Non-pigmented ciliary epithelial cell (primary cell): Measurements from ENCODE around the gene NUP50.
A peak's percentile ranks its signal among the peaks of the same experiment; 100 is the strongest.

Source experiments
- DNase-seq: peaks from one replicate; pipeline ENCODE4 v3.0.0-alpha.2; 2010; ENCODE audit warnings: low read depth

The NUP50 gene, protein sequence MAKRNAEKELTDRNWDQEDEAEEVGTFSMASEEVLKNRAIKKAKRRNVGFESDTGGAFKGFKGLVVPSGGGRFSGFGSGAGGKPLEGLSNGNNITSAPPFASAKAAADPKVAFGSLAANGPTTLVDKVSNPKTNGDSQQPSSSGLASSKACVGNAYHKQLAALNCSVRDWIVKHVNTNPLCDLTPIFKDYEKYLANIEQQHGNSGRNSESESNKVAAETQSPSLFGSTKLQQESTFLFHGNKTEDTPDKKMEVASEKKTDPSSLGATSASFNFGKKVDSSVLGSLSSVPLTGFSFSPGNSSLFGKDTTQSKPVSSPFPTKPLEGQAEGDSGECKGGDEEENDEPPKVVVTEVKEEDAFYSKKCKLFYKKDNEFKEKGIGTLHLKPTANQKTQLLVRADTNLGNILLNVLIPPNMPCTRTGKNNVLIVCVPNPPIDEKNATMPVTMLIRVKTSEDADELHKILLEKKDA

DNA sequence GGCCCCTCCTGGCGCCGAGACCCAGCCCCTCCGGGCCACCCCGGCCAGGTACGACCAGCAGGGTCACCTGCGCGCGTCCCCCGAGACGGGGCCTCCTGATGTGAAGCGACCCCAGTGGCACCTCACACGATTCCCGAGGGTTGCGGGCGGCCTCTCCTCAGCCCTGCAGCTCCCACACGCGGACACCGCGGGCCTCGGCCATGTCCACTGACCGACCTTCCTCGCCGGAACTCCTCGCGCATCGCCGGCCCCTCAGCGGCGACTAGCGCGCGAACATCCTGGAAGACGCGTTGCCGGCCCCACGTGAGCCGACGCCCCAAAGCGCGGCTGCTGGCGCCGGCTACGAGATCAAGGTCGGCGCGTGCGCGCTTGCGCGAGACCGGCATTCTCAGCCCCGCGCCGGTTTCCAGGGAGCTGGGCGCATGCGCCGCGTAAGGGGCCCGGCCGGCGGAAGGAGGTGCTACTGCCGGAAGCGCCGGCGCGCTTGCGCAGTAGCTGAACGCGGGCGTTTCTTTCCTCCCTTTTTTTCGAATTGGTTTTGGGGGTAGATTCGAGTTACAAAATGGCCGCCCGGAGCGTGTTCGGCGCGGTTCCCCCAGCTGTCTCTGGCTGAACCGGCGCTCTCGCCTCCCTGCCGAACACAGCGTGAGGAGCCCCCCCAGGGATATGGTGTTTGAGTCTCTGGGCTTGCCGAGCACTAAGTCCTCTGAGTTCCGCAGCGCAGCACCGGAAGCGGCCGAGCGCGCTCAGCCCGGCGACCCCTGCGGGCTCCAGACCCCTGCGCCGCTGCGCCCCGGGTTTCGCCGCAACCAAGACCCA, at the start of gene NUP50:
TSS of gene NUP50 (plus strand) at position 475 of the 819 bp plus-strand sequence. CDS start 4,253 bp downstream, outside the sequence.
- DNase-seq, result peak; percentile 70

DNA sequence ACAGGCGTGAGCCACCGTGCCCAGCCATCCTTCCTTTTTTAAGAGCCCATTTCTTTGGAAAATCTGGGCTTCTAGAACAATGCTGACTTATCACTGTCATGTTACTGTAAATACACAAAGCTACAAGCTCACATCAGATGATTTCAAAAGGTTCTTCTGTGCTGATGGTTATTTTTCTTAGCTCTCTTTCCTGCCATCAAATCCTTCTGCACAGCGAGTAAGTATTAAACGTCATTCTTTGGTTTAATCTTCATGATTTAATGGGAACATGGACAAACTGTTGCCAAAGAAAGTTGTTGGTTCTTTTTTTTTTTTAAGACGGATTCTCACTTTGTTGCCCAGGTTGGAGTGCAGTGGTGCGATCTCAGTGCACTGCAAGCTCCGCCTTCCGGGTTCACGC, 43.3 kb upstream of the NUP50 start:
- no peak for DNase-seq

DNA sequence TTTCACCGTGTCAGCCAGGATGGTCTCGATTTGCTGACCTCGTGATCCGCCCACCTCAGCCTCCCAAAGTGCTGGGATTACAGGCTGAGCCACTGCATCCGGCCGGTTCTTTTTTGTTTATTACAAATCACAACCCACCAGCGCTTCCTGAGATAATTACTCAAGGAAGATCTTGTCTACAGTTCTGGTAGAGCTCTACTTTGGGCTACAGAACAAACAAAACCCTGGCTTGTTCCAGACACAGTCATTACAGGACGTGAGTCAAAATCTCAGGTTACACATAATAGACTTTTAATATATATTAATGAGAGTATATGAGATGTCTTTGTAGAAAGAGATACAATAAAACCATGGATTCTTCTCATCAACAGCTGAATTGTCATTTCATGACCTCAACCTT, 42.8 kb upstream of the NUP50 start:
- no peak for DNase-seq

DNA sequence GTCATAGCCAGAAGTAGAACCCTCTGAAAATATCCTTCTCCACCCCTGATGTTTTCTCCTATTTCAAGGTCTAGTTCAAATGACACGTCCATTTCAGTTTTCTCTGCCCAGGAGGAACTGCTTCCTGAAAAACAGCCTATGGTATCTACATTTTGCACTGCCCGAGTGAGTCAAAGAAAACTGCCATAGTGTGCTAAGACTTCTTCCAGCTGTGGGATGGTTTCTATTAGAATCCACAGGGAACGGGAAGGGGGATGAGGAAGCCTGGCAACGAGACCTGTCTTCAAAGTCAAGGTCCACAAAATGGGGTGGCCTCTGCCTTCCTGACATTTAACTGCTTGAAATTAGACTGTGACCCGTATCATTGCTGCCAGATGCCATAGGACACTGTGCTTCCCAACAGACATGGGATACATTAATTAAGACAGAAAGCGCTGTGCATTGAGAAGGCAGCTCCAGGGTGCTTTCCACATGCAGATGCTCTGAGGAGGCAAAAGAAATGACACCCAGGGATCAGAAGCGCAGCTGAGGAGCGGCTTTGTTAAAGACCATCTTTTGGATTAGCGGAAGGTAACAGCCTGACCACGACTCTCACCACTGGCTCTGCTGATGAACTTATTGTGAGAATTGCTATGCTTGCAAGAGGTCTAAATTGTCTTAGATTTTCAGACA, 39.4 kb upstream of the NUP50 start:
- no peak for DNase-seq

DNA sequence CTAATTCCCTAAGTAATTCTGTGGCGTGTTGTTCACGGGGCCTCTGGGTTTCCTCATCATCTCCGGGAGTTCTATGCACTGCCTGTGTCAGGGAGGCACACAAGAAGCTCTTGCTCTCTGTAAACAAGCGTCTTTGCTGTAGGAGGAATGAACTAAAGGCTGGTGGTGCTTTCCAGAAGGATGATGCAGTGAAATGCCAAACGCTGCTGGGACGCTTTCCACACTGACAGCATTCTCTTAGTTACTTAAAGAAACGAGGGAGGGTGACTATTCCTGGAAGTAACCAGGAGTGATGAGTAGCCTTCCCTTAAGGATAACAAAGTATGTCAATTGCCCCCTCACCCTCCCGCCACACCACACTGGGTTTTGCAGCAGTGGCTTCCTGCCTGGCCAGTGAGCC, 38.5 kb upstream of the NUP50 start:
- DNase-seq, result peak; percentile 13

DNA sequence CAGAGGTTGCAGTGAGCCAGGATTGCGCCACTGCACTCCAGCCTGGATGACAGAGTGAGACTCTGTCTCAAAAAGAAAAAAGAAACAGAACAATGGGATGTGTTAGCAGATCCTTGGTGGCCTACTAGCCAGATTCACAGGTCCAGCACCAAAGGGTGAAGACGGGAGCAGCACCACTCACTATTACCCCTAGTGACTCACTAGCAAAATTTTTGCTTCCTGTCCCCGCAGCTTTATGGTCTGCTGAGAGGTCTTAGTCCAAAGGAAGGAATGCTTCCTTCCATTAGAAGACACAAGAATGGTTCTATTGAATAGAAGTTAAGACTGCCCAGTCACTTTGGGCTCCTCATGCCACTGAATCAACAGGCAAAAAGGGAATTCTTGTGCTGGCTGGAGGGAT, 35.9 kb upstream of the NUP50 start:
- DNase-seq, result no peak

DNA sequence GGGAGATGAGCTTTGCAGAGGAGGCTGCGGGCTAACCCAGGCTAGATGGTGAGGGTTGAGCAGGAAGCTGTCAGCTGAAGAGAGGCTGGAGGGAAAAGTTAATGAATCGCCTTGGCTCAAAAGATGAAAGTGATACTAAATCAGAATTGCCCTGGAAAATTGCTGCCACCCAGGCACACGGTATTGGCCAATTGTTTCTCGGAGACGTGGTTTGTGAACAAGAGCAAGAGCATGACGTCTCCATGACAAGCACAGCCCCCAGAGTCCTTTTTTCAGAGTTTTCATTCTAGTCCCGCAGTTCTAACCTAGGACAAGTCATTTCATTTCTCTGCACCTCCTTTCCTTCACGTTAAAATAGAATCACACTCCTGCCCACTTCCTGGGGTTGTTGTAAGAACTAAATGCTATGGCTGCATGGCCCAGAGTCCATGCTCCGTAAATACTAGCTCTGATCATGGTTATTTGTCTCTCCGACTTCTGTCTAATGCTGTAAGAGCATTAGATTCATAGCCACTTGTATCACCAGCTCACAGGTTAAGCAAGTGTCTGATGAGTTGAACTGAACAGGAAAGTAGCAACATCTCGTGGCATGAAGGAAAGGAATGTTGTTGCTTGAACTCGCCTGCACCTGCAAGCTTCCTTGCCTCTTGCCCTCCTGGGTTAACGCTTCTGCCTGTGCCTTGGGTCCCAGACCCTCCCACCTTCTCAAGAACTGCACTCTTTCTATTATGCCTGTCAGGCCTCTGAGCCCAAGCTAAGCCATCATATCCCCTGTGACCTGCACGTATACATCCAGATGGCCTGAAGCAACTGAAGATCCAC, 33.8 kb upstream of the NUP50 start:
- DNase-seq, result no peak

DNA sequence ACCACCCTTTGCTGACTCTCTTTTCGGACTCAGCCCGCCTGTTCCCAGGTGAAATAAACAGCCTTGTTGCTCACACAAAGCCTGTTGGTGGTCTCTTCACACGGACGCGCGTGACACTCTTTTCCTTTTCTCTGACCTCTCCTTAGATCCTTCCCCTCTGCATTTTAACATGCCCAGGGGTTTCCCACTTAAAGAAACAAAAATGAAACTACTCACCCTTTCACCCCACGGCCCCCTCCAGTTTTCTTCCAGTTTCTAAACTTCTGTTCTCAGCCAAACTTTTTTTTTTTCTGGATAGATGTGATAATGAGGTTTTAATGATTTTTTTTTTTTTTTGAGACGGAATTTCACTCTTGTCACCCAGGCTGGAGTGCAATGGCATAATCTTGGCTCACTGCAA, 32.8 kb upstream of the NUP50 start:
- no peak for DNase-seq

DNA sequence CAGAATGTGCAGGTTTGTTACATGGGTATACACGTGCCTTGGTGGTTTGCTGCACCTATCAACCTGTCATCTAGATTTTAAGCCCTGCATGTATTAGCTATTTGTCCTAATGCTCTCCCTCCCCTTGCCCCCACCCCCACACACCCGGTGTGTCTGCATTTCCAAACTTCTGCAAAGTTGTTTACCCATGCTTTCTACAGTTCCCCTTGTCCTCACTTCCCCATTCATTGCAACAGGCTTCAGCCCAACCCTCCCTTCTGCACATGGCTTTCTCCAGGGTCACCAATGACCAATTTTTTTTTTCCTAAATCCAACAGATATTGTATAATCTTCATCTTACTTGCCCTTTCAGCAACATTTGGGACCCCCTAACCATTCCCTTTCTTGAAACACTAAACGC, 32.0 kb upstream of the NUP50 start:
- no peak for DNase-seq

DNA sequence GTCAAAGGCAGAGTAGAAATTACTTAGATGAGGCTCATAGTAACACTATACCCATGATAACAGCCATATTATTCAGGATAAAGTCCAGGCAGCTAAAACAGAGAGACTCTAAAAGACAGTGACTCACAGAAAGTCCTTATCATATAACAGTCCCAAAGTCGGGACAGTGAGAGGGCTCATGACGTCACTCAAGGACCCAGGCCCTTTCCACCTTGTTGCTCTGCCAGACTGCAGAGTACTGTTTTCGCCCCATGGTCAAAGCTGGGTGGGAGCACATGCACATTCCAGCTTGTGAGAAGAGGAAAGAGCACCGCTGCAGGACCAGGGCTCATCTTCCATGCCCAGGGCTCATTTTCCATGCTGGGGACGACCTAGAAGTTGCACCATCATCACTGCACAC, 29.4 kb upstream of the NUP50 start:
- no peak for DNase-seq

DNA sequence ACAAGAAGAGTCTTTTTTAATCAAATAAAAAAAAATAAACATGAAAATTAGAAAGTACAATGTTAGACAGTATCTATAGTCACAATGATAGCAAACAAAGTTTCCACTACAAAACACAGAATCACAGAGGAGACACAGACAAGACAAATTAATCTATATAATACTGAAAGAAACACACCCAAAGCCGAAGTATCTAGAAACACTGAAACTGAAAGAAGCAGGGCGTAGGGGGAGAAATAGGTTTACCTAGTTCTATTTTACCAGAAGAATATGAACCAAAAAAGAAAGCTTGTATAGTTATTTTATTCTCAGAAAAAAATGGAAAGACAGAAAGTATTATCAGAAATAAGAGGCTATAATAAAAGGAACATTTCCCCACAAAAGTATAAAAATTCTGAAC, 27.1 kb upstream of the NUP50 start:
- DNase-seq, result no peak

DNA sequence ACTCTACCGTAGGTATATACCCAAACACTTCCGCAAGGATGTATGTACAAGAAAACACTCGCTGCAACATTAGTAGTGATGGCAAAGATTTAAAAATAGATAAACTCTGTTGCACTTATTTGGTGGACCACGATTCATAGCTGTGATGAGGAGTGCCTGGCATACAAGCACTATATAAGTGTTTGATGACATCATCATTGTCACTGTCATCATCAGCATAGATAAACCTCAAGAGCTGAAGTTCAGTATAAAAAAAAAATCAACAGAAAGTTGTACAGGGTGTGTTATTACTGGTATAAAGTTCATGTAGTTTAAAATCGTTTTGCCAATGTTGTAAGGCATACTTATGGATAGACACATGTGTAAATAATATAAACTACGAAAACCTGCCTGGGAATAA, 24.0 kb upstream of the NUP50 start:
- no peak for DNase-seq

DNA sequence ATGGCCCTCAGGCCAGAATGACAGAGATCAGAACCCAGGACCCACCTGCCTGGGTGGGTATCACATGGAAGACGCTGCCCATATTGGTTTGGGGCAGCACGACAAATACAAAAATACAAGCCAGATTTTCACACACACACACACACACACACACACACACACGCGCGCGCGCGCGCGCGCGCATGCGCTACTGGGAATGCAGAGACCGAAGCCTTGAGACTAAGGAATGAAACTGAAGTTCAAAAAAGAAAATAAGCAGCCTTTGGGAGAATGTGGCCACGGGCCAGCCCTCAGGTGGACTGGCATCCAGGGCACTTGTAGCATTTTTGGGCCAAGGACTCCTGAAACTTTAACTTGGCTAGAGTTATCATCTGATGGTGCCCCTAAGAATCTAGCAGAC, 21.3 kb upstream of the NUP50 start:
- no peak for DNase-seq

DNA sequence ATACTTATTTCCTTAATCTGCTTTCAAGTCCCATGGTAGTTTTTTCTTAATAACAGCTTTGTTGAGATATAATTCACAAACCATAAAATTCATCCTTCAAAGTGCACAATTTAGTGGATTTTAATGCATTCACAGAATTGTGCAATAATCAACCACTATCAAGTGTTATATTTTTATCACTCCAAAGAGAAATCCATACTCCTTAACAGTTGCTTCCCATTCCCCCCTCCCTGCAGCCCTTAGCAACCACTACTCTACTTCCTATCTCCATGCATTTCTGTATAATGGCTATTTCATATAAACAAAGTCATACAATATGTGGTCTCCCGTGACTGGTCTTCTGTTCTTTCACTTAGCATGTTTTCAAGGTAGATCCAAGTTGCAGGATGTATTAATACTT, 18.8 kb upstream of the NUP50 start:
- no peak for DNase-seq

DNA sequence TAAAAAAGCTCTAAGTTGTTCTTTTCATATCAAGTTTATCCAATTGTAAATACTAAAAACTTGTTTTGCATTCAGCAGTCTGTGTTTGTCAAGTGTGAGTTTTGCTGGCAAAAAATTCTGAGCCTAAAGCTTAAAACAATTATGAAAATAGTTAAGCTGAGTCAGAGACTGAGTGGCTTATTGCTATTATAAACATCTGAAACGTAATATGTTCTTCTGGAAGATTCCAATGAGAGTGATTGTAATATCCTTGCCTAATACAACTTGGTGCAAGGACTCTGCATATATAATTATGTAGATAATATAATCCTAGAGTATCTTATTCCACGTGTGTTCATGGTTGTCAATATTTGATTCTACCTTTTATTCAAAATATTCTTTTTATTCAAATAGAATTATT, 14.1 kb upstream of the NUP50 start:
- DNase-seq, result no peak

DNA sequence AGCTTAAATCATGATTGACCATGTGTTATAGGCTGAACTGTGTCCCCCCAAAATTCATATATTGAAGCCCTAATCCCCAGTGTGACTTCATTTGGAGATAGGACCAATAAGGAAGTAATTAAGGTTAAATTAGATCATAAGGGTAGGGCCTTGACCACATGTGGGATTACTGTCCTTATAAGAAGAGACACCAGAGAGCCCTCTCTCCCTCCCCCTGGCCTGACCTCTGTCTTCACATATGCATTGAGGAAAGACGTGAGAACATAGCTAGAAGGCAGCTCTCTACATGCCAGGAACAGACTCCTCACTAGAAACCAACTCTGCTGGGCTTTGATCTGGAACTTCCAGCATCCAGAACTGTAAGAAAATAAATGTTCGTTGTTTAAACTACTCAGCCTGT, 13.6 kb upstream of the NUP50 start:
- DNase-seq, result no peak

DNA sequence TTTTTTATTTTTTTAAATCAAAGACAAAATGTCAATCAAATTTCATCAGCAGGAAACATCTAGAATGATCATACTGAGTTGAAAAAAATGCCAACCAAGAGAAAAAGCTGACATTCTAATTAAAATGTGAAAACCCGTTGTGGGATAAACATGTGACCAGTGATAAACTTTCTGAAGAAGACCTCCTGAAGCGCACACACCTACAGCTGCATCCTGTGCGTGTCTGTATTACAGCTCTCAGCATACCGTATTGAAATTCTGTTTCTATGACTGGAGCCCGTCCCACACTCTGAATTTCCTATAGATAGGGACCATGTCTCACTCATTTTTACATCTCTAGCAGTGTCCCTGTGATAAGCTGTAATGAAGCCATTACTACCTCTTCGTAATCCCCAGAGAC, 12.2 kb upstream of the NUP50 start:
- no peak for DNase-seq

DNA sequence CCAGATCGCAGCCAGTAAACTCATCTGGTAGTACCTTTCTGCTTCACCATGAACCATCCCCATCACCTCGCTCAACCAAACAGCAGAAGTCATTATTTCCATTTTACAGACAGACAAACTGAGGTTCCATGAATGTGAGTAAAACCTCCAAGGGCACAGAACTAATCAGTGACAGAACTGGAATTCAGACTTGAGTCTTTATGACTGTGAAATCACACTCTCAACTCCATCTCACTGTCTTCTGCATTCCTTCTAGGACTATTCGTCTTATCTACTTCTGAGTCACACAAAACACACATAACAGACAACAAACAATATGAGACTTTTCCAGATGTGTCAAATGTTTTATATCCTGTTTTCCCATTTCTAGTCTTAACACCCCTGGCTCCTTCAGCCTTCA, 9.3 kb upstream of the NUP50 start:
- peak; percentile 31 for DNase-seq

DNA sequence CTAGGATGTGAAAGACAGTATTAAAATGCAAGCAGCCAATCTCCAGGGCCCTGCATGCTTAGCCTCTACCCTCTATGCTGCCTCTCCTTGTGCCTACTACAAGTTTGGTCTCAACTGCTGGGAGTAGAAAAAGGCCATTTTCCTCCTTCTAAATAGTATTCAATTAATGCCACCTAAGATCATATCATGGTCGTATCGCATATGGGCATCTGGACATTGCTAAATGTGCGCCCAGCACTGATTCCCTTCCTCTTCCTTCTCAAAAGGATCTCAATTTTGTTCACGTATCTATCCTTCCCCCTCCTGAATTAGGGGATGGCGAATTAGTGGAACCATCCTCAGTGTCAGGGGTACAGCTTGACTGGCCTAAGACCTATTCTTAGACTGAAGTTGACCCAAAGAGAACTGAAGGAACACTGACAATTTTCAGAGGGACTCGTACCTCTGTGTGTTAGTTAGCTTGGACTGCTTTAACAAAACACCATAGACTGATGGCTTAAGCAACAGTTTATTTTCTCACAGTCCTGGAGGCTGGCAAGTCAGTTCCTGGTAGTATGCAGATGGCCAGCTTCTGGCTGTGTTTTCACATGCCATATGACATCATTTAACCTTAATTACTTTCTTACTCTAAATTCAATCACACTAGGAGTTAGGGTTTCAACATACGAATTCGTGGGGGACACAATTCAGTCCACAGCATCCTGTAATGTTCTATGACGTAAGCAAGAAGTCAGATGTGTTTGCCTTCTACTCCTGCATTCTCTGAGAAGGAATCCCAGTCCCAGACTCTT, 8.5 kb upstream of the NUP50 start:
- no peak for DNase-seq

DNA sequence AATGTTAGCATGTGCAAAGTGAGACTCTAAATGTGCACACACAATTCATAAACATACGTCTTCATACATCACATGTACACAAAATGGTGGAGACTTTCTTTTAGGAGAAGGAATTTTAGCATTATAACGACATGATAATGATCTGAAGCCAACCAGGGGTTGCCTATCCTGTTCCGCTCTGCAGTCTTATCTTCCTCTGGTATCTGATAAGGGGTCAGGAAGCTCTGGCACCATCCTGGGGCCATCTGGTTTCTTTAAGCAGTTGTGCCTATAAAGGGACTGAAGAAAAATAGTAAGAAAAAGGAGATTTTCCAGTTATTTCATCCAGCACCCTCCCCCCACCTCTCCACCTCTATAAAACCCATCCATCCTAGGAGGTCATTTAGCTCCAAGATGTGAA, 5.8 kb upstream of the NUP50 start:
- no peak for DNase-seq
